ENCODE results near the gene MDM1. TPM values are rescaled to one million over a fixed set of nuclear protein-coding genes. Genes with fewer than 3 reads are reported as not detected.
A peak's percentile ranks its signal among the peaks of the same experiment; 100 is the strongest.

The MDM1 gene, protein sequence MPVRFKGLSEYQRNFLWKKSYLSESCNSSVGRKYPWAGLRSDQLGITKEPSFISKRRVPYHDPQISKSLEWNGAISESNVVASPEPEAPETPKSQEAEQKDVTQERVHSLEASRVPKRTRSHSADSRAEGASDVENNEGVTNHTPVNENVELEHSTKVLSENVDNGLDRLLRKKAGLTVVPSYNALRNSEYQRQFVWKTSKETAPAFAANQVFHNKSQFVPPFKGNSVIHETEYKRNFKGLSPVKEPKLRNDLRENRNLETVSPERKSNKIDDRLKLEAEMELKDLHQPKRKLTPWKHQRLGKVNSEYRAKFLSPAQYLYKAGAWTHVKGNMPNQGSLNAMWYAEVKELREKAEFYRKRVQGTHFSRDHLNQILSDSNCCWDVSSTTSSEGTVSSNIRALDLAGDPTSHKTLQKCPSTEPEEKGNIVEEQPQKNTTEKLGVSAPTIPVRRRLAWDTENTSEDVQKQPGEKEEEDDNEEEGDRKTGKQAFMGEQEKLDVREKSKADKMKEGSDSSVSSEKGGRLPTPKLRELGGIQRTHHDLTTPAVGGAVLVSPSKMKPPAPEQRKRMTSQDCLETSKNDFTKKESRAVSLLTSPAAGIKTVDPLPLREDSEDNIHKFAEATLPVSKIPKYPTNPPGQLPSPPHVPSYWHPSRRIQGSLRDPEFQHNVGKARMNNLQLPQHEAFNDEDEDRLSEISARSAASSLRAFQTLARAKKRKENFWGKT
- 21.8 and 22.9 TPM in 2 replicates for total RNA-seq (2014; rRNA removed; shearing (Covaris generic))

GRCh38 chr12:68331869-68332727 is at the start of gene MDM1:
Gene MDM1 (minus strand): TSS chr12:68332362. CDS start chr12:68332245, 117 bp downstream.
- H3K27ac ChIP-seq, result peak within 1 kb of the TSS; percentile 51
- peak; percentile 98 to 99 for DNase-seq
- no peaks in the 10 kb centered on the region for H3K27me3 ChIP-seq
- H3K4me1 ChIP-seq, result no peaks in the 10 kb centered on the region
- H3K9me3 ChIP-seq (replicated peaks), result no peaks in the 10 kb centered on the region
- no peaks in the 10 kb centered on the region for H3K36me3 ChIP-seq
- peak within 1 kb of the TSS; percentile 81 for H3K4me3 ChIP-seq

DNA sequence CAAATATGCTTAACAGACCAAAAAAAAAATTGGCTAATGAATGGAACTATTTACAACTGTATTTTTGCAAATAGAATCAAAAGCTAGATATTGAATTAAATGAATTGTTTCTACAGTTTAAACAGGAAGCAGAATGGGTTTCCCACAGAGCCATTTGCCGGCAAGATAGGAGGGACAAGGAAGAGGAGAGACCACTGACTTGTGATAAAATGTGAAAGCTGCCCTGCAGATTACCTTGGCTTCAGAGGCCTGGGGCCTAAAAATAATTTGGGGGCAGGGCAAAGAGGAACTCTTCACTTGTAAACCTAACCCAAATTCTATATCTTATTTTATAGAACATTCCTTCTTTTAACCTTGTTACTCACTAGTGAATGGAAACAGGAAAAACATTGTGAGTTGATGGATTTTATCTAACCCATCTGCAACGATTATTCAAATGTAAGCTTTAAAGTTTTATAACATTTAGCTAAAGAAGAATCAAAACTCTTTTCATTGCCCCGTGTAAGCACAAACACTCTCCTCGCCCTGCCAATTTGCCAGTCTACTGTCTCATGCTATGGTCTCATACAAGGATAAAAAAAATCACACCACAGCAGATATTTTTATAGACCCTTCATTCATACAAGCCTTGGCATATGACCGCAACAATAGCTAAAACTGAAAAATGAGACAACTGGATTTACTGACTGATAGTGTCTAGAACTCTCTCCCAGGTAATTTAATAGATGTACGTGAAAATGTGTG is 49.5 kb upstream of the MDM1 start:
- Histone ChIP-seq H3K9me3 (replicated peaks) (no peaks in the 10 kb centered on the region), H3K27ac (no peak overlapping the region), H3K27me3 (no peaks in the 10 kb centered on the region), H3K4me3 (no peak overlapping the region), H3K36me3 (no peaks in the 10 kb centered on the region), H3K4me1 (no peaks in the 10 kb centered on the region)
- no peak for DNase-seq

DNA sequence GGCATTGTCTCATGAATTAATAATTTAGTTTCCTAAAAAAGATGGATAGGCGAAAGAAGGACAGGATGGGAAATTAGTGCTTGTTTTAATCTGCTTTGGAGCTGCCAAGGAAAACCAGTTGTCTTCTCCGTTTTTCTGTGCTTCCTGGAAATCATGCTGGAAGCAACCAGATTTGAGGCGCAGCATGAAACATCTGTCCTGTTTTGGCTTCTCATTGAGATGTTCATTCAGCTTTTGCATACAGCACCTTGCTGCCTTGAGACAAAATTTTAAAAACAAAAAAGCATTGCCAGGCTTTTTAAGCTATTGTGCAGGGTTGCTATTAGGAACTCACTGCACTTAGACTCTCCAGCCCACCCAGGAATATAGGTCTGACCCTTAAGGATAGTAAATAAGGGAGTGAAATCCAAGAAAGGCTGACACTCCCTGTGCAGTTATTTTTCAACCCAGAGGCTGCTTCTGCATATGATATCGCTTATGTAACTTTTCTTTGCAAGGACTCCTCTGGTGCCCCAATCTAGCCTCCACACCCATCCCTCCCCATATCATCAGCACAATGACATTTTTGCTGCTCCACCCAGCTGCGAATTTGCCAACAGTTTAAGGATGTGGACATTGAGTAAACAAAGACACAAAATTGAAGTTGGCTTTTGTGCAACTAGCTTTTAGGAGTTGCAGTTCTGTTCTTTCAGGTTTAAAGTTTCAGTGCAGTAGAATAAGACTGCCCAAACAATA is 46.9 kb upstream of the MDM1 start:
- H3K27me3 ChIP-seq, result no peaks in the 10 kb centered on the region
- H3K27ac ChIP-seq, result no peak overlapping the region
- H3K9me3 ChIP-seq (replicated peaks), result no peaks in the 10 kb centered on the region
- no peak for DNase-seq
- no peaks in the 10 kb centered on the region for H3K4me1 ChIP-seq
- H3K4me3 ChIP-seq, result no peak overlapping the region
- H3K36me3 ChIP-seq, result no peaks in the 10 kb centered on the region

DNA sequence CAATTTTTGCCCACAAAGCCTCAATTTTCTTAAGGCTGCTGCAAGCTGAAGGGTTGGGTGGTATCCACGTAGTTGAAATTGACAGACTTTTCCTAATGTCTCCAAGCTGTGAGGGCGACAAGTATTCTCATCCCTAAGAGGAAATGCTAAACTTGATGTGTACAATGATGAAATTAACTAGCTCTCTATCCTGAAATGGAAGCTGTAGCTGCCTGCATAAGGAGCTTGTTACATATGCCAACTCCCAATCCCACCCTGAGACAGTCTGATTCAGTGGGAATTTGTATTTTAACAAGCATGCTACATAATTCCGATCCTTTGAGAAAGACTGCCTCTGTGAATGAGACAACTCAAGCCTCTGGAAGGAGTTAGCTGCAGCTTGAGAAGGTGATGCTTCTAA is 45.7 kb upstream of the MDM1 start:
- Histone ChIP-seq H3K4me3 (no peak overlapping the region), H3K27me3 (no peaks in the 10 kb centered on the region), H3K4me1 (no peaks in the 10 kb centered on the region), H3K27ac (no peak overlapping the region), H3K36me3 (no peaks in the 10 kb centered on the region), H3K9me3 (replicated peaks) (no peaks in the 10 kb centered on the region)
- DNase-seq, result no peak

- Histone ChIP-seq H3K36me3 (no peaks in the 10 kb centered on the region), H3K27me3 (no peaks in the 10 kb centered on the region), H3K27ac (no peak overlapping the region), H3K9me3 (replicated peaks) (no peaks in the 10 kb centered on the region), H3K4me3 (no peak overlapping the region), H3K4me1 (no peaks in the 10 kb centered on the region)
- DNase-seq, result no peak
Observed at GRCh38 chr12:68376901-68377300, 44.7 kb upstream of the MDM1 start.

GRCh38 chr12:68375756-68376695 is 43.9 kb upstream of the MDM1 start:
- DNase-seq, result no peak
- Histone ChIP-seq H3K27me3 (no peaks in the 10 kb centered on the region), H3K4me1 (no peaks in the 10 kb centered on the region), H3K9me3 (replicated peaks) (no peaks in the 10 kb centered on the region), H3K4me3 (no peak overlapping the region), H3K36me3 (no peaks in the 10 kb centered on the region), H3K27ac (no peak overlapping the region)

DNA sequence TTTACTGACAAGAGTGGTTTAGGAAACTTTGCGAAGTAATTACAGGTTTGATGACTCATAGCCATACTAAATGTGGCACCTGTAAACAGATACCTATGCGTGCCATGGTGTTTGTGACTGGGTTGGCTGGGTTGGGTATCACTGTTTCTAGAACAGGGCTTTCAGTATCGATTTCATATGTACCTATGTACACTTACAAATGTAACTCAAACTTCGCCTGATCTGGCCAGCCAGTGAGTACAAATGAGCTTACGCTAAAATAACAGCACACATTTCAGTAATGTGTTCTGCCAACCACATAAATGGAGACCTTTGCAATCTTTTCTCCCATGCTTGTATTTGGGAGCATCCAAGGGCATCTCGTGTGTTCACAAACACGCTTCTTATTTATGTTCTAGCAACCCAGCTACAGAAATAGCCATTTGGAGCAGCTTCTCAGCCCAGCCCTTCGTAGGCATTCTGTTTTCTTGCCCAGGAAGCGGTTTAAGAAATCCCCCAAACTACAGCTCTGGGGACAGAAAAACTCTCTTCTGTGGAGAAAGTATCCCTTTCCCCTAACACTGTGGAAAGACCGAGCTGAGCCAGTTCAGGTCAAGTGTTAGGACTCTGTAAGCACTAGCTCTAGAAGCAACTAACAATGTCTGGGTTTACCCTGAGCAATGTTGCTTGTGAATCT is 42.3 kb upstream of the MDM1 start:
- no peak for DNase-seq

GRCh38 chr12:68370667-68371066 is 38.5 kb upstream of the MDM1 start:
- H3K27ac ChIP-seq, result no peak overlapping the region
- no peaks in the 10 kb centered on the region for H3K9me3 ChIP-seq (replicated peaks)
- no peak overlapping the region for H3K4me3 ChIP-seq
- no peaks in the 10 kb centered on the region for H3K36me3 ChIP-seq
- H3K27me3 ChIP-seq, result no peaks in the 10 kb centered on the region
- H3K4me1 ChIP-seq, result no peaks in the 10 kb centered on the region
- no peak for DNase-seq

More for the DNA sequence above, 42.3 kb upstream of the MDM1 start:
- no peak overlapping the region for H3K27ac ChIP-seq
- H3K9me3 ChIP-seq (replicated peaks), result no peaks in the 10 kb centered on the region
- no peaks in the 10 kb centered on the region for H3K36me3 ChIP-seq
- no peaks in the 10 kb centered on the region for H3K27me3 ChIP-seq
- H3K4me1 ChIP-seq, result no peaks in the 10 kb centered on the region
- no peak overlapping the region for H3K4me3 ChIP-seq

DNA sequence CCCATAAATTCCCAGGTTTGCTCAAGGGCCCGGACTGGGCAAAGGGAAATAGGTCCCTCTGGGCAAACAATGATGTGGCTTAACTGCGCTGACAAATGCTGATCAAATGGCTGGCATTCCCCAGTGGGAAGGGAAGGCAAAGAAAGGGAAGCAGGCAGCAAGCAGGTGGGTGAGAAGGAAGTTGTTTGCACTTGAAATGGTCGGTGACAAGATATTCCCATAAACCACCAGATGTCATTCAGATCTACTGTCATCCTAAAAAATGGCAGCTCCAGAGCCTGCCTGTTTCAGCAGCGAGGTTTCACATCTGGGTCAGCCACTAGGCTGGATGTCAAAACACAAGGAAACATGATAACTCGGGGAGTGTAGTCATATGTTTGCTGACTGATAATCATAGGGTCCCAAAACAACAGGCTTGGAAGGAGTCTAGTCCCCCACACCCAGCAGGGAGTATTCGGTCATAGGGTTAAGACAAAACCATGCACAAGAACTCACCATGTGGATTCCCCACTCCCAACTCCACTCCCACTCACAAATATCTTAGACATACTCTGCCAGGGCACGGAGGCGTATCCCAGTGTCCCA is 37.9 kb upstream of the MDM1 start:
- no peaks in the 10 kb centered on the region for H3K9me3 ChIP-seq (replicated peaks)
- no peak overlapping the region for H3K27ac ChIP-seq
- H3K36me3 ChIP-seq, result no peaks in the 10 kb centered on the region
- DNase-seq, result no peak
- no peaks in the 10 kb centered on the region for H3K27me3 ChIP-seq
- H3K4me3 ChIP-seq, result no peak overlapping the region
- no peaks in the 10 kb centered on the region for H3K4me1 ChIP-seq

DNA sequence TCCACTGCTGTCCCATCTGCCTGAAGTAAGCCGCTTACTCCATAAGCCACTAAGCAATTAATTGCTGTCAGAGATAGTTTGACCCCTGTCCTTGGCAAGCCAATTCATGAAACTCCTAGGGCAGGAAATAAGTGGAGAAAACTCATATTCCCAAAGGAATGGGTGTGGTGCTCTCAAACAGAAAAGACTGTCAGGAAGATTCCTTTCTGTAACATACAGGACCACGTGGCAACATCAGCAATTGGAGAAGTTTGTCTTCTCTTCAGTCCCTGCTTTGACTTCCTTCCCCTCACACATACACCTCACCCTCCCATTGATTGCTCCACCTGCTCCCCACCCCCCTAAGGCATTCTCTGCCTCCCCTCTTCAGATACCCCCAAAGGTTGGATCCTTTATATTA is 36.2 kb upstream of the MDM1 start:
- Histone ChIP-seq H3K27me3 (no peaks in the 10 kb centered on the region), H3K9me3 (replicated peaks) (no peaks in the 10 kb centered on the region), H3K36me3 (no peaks in the 10 kb centered on the region), H3K27ac (no peak overlapping the region), H3K4me1 (no peaks in the 10 kb centered on the region), H3K4me3 (no peak overlapping the region)
- DNase-seq, result no peak

DNA sequence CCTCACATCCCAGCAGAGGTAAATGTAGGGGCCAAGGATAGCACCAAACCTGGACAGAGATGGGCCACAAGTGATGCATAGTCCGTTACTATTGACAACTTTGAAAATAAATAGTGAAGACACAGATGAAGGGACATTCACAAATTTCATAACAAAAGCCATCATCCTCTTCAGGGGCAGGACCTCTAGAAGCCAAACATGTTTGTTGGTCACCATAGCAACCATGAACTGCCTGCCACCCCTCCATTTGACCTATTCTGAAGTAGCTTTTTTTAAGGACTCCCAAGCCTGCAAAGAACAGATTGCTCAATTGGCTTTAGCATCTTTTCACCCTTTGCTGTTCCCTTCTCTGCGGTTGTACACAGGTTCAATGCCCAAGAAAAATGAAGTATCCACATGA is 35.7 kb upstream of the MDM1 start:
- Histone ChIP-seq H3K36me3 (no peaks in the 10 kb centered on the region), H3K4me1 (no peaks in the 10 kb centered on the region), H3K27me3 (no peaks in the 10 kb centered on the region), H3K4me3 (no peak overlapping the region), H3K27ac (no peak overlapping the region), H3K9me3 (replicated peaks) (no peaks in the 10 kb centered on the region)
- no peak for DNase-seq

- no peak overlapping the region for H3K27ac ChIP-seq
- H3K4me3 ChIP-seq, result no peak overlapping the region
- H3K36me3 ChIP-seq, result no peaks in the 10 kb centered on the region
- H3K27me3 ChIP-seq, result no peaks in the 10 kb centered on the region
- DNase-seq, result no peak
- H3K4me1 ChIP-seq, result no peaks in the 10 kb centered on the region
- no peaks in the 10 kb centered on the region for H3K9me3 ChIP-seq (replicated peaks)
Observed at GRCh38 chr12:68367116-68367515, 35.0 kb upstream of the MDM1 start.
